Fibroblast of lung (primary cell): ENCODE measurements around the gene ZNF132. TPM values are rescaled to one million over a fixed set of nuclear protein-coding genes. Genes with fewer than 3 reads are reported as not detected.
"Not testable (repeated sequence)": the region's sequence is repeated elsewhere in the genome, so short reads cannot be mapped to it uniquely, and the experiment has no call there.

Source experiments
- DNase-seq, 2 donors: peaks; one replicate each; pipeline versions ENCODE4 v3.0.0 to v3.0.0-alpha.2; 2010; ENCODE audit warnings: low read depth in 2 of 2
- H2AFZ ChIP-seq: 2 replicates; pipeline ENCODE4 v1.5.1; 2012; ENCODE audit warnings: low read length, control low read depth, inconsistent platforms
- H3K27ac ChIP-seq: 2 replicates; pipeline ENCODE4 v1.5.1; 2011; ENCODE audit warnings: low read length, control low read depth; ENCODE audit not compliant: insufficient read depth
- H3K27me3 ChIP-seq: 2 replicates; pipeline ENCODE4 v1.5.1; 2011; ENCODE audit warnings: mild to moderate bottlenecking, low read length; ENCODE audit not compliant: control insufficient read depth, insufficient read depth
- H3K36me3 ChIP-seq: 2 replicates; pipeline ENCODE4 v1.5.1; 2011; ENCODE audit warnings: low read length; ENCODE audit not compliant: control insufficient read depth, insufficient read depth
- H3K4me1 ChIP-seq: 2 replicates; pipeline ENCODE4 v1.5.1; 2011; ENCODE audit warnings: low read length; ENCODE audit not compliant: control insufficient read depth, insufficient read depth; ENCODE audit errors: extremely low read depth
- H3K4me2 ChIP-seq: 2 replicates; pipeline ENCODE4 v1.5.1; 2011; ENCODE audit warnings: low read length, control low read depth; ENCODE audit not compliant: insufficient read depth; ENCODE audit errors: extremely low read depth
- H3K4me3 ChIP-seq, 4 experiments: fragments of 200-600 bp in 1 of 4; sonication (generic) in 1 of 4; replicated peaks in 1 of 4; 2 replicates each; pipeline ENCODE4 v1.5.1; 2011 to 2016; ENCODE audit warnings: low read length in 4 of 4, low read depth in 3 of 4, mild to moderate bottlenecking in 3 of 4, control low read depth in 2 of 4, inconsistent platforms in 1 of 4, mixed read lengths in 1 of 4; ENCODE audit not compliant: insufficient read depth in 1 of 4; ENCODE audit errors: control extremely low read depth in 1 of 4
- H3K79me2 ChIP-seq: 2 replicates; pipeline ENCODE4 v1.5.1; 2012; ENCODE audit warnings: mild to moderate bottlenecking, low read length, inconsistent platforms; ENCODE audit not compliant: control insufficient read depth, insufficient read depth
- H3K9ac ChIP-seq: 2 replicates; pipeline ENCODE4 v1.5.1; 2011; ENCODE audit warnings: mild to moderate bottlenecking, low read length, control low read depth; ENCODE audit not compliant: insufficient read depth
- H3K9me3 ChIP-seq: 2 replicates; pipeline ENCODE4 v1.5.1; 2012; ENCODE audit warnings: low read depth, low read length; ENCODE audit not compliant: control insufficient read depth, insufficient read depth
- H4K20me1 ChIP-seq: 2 replicates; pipeline ENCODE4 v1.5.1; 2011; ENCODE audit warnings: low read length; ENCODE audit not compliant: control insufficient read depth, insufficient read depth; ENCODE audit errors: extremely low read depth
- EZH2 ChIP-seq: IDR thresholded peaks from 2 replicates; pipeline ENCODE4 v1.5.1; 2012; ENCODE audit warnings: low read length, control low read depth, mild to moderate bottlenecking; ENCODE audit errors: missing control alignments
- polyA plus RNA-seq, 2 donors: library from polyadenylated mRNA; depleted of rRNA in 1 of 2; stranded (reverse) in 1 of 2; unstranded in 1 of 2; fragments of >200 nt; gene quantifications; 2 replicates each; pipeline ENCODE4 v1.2.1, GENCODE V29; 2011 to 2012; ENCODE audit warnings: missing spikeins in 1 of 2
- total RNA-seq: library from RNA; depleted of rRNA; stranded (reverse); fragments of >200 nt; gene quantifications from 2 replicates; pipeline ENCODE4 v1.2.1, GENCODE V29; 2014
- TF ChIP-seq, protein P1 (sequence below), 2 donors: IDR thresholded peaks in 1 of 2; conservative IDR thresholded peaks in 1 of 2; 1 replicate in 1 of 2; 2 replicates in 1 of 2; pipeline ENCODE4 v1.5.1; 2011 to 2012; ENCODE audit warnings: low read length in 2 of 2, control low read depth in 1 of 2, inconsistent platforms in 1 of 2, low read depth in 1 of 2, mild to moderate bottlenecking in 1 of 2

Gene ZNF132
- total and polyA plus RNA-seq, 2 donors (not counting 1 experiment from before 2014, with no cell fraction given): 4.1 to 14.5 TPM

DNA sequence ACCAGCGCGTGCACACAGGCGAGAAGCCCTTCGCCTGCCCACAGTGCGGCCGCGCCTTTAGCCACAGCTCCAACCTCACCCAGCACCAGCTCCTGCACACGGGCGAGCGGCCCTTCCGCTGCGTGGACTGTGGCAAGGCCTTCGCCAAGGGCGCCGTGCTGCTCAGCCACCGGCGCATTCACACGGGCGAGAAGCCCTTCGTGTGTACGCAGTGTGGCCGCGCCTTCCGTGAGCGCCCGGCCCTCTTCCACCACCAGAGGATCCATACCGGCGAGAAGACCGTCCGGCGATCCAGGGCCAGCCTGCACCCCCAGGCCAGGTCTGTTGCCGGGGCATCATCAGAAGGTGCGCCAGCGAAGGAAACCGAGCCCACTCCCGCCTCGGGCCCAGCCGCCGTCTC, 31.8 kb upstream of the ZNF132 start:
- no peak overlapping the region for H3K4me3 ChIP-seq
- peaks cover 16% of the 10 kb centered on the region for H3K79me2 ChIP-seq
- H3K27me3 ChIP-seq: no peaks in the 10 kb centered on the region
- peaks cover 18% of the 10 kb centered on the region for H3K4me1 ChIP-seq
- no peak overlapping the region for H3K4me2 ChIP-seq
- H3K9me3 ChIP-seq: no peaks in the 10 kb centered on the region
- no peak for TF ChIP-seq EZH2
- TF ChIP-seq, protein P1, sequence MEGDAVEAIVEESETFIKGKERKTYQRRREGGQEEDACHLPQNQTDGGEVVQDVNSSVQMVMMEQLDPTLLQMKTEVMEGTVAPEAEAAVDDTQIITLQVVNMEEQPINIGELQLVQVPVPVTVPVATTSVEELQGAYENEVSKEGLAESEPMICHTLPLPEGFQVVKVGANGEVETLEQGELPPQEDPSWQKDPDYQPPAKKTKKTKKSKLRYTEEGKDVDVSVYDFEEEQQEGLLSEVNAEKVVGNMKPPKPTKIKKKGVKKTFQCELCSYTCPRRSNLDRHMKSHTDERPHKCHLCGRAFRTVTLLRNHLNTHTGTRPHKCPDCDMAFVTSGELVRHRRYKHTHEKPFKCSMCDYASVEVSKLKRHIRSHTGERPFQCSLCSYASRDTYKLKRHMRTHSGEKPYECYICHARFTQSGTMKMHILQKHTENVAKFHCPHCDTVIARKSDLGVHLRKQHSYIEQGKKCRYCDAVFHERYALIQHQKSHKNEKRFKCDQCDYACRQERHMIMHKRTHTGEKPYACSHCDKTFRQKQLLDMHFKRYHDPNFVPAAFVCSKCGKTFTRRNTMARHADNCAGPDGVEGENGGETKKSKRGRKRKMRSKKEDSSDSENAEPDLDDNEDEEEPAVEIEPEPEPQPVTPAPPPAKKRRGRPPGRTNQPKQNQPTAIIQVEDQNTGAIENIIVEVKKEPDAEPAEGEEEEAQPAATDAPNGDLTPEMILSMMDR (conservative IDR thresholded peaks at IDR 0.05 in 1 of 2, IDR thresholded peaks at IDR 0.05 in 1 of 2; ENCODE audit: low read depth in 1 of 2, low read length in 2 of 2): no peak
- H3K9ac ChIP-seq: no peak overlapping the region
- no peak overlapping the region for H3K27ac ChIP-seq
- H4K20me1 ChIP-seq: no peaks in the 10 kb centered on the region
- H3K36me3 ChIP-seq: peaks cover 17% of the 10 kb centered on the region
- no peak overlapping the region for H2AFZ ChIP-seq
- no peak for DNase-seq

DNA sequence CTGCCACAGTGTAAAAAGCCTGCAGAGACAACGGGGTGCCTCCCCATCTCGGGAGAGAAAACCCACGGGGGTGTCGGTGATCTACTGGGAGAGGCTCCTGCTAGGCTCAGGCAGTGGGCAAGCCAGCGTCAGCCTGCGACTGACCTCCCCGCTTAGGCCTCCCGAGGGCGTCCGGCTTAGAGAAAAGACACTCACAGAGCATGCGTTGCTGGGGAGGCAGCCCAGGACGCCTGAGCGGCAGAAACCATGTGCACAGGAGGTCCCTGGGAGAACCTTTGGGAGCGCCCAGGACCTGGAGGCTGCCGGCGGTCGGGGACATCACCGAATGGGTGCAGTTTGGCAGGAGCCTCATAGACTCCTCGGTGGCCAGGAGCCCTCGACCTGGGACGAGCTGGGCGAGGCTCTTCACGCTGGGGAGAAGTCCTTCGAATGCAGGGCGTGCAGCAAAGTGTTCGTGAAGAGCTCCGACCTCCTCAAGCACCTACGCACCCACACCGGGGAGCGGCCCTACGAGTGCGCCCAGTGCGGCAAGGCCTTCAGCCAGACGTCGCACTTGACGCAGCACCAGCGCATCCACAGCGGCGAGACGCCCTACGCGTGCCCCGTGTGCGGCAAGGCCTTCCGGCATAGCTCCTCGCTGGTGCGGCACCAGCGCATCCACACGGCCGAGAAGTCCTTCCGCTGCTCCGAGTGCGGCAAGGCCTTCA, 31.0 kb upstream of the ZNF132 start:
- peaks cover 13% of the 10 kb centered on the region for H3K4me1 ChIP-seq
- peaks cover 17% of the 10 kb centered on the region for H3K36me3 ChIP-seq
- H3K4me3 ChIP-seq, DNase-seq, H4K20me1 ChIP-seq, H2AFZ ChIP-seq, H3K27me3 ChIP-seq, H3K9ac ChIP-seq, H3K4me2 ChIP-seq, H3K9me3 ChIP-seq, H3K27ac ChIP-seq: not testable (repeated sequence)
- peaks cover 16% of the 10 kb centered on the region for H3K79me2 ChIP-seq

DNA sequence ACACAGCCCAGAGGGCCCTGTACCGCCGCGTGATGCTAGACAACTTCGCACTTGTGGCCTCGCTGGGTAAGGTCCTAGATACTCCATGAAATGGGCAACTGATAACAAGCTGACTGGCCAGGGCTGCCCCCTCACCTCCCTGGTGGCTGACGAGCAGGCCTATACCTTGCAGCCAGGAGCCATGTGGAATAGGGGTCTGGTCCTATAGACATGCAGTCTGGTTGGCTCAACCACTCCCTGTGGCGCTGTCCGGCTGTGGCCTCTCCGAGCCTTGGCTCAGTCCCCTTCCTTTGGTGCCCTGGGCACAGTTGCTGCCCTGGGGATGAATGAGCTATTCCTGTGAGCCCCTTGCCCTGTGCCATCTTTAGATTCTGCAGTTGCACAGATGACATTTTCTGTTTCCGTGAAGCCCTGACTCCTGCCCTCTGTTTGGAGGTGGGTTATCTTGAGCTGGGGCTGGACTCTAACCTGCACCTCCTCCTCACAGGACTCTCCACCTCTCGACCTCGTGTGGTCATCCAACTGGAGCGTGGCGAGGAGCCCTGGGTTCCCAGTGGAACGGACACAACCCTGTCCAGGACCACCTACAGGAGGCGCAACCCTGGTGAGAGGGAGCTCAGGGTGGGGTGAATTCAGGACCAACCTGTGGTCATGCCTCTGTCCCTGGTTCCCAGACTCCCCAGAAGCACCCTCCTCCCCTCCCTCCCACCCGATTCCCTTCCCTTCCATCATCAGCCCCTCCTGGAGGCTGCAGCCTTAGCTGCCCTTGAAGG, 29.5 kb upstream of the ZNF132 start:
- no peaks in the 10 kb centered on the region for H3K9me3 ChIP-seq
- no peak overlapping the region for H3K4me2 ChIP-seq
- H3K27me3 ChIP-seq: no peaks in the 10 kb centered on the region
- no peak overlapping the region for H3K4me3 ChIP-seq
- no peaks in the 10 kb centered on the region for H4K20me1 ChIP-seq
- TF ChIP-seq EZH2: no peak
- TF ChIP-seq, protein P1 (conservative IDR thresholded peaks at IDR 0.05 in 1 of 2, IDR thresholded peaks at IDR 0.05 in 1 of 2; ENCODE audit: low read depth in 1 of 2, low read length in 2 of 2): no peak
- H3K79me2 ChIP-seq: peaks cover 16% of the 10 kb centered on the region
- H3K4me1 ChIP-seq: peaks cover 5% of the 10 kb centered on the region
- no peak overlapping the region for H2AFZ ChIP-seq
- no peak overlapping the region for H3K27ac ChIP-seq
- H3K9ac ChIP-seq: no peak overlapping the region
- H3K36me3 ChIP-seq: peaks cover 17% of the 10 kb centered on the region
- DNase-seq: no peak
